ENCODE data around the gene RABEP2. TPM values are rescaled to one million over a fixed set of nuclear protein-coding genes. Genes with fewer than 3 reads are reported as not detected.

Gene RABEP2
- total RNA-seq, 1 donor: 31.5 TPM

DNA sequence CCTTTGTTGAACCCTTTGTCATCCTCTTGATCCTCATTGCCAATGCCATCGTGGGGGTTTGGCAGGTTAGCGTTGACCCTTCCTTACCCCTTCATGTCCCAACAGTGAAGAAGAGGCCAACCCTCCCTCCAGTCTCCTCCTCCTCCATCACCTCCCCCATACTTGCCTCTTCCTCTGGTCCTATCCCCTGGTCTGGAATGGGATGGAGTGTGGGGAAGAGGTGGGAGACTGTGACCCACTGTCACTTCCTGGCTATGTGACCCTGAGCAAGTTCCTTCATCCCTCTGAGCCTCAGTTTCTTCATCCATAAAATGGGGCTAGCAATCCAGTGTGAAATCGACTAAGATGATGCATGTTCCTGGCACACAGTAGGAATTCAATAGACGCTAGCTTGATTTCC is 44.1 kb downstream of the RABEP2 start:
- no peak overlapping the region for H2AFZ ChIP-seq (ENCODE audit: low read length)
- no peaks in the 10 kb centered on the region for H3K9me3 ChIP-seq (ENCODE audit: low read depth, low read length)
- H3K79me2 ChIP-seq (ENCODE audit: insufficient read depth, low read length): no peaks in the 10 kb centered on the region
- TF ChIP-seq, protein P1, sequence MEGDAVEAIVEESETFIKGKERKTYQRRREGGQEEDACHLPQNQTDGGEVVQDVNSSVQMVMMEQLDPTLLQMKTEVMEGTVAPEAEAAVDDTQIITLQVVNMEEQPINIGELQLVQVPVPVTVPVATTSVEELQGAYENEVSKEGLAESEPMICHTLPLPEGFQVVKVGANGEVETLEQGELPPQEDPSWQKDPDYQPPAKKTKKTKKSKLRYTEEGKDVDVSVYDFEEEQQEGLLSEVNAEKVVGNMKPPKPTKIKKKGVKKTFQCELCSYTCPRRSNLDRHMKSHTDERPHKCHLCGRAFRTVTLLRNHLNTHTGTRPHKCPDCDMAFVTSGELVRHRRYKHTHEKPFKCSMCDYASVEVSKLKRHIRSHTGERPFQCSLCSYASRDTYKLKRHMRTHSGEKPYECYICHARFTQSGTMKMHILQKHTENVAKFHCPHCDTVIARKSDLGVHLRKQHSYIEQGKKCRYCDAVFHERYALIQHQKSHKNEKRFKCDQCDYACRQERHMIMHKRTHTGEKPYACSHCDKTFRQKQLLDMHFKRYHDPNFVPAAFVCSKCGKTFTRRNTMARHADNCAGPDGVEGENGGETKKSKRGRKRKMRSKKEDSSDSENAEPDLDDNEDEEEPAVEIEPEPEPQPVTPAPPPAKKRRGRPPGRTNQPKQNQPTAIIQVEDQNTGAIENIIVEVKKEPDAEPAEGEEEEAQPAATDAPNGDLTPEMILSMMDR (IDR thresholded peaks at IDR 0.05; ENCODE audit: extremely low read depth, low read depth, low read length): no peak
- H3K4me1 ChIP-seq (ENCODE audit: insufficient read depth, low read length): peaks cover 14% of the 10 kb centered on the region
- H3K36me3 ChIP-seq (ENCODE audit: insufficient read depth, low read length): no peaks in the 10 kb centered on the region
- H3K27me3 ChIP-seq (ENCODE audit: insufficient read depth, low read length): no peaks in the 10 kb centered on the region
- no peak overlapping the region for H3K4me2 ChIP-seq (ENCODE audit: insufficient read depth, low read length)
- DNase-seq (ENCODE audit: insufficient read length, low spot score, missing footprints): peak; percentile 83
- H3K27ac ChIP-seq (ENCODE audit: low read depth, low read length): no peak overlapping the region
- H4K20me1 ChIP-seq (ENCODE audit: insufficient read depth, low read length): no peaks in the 10 kb centered on the region
- no peak overlapping the region for H3K4me3 ChIP-seq (ENCODE audit: insufficient read depth, low read length)

DNA sequence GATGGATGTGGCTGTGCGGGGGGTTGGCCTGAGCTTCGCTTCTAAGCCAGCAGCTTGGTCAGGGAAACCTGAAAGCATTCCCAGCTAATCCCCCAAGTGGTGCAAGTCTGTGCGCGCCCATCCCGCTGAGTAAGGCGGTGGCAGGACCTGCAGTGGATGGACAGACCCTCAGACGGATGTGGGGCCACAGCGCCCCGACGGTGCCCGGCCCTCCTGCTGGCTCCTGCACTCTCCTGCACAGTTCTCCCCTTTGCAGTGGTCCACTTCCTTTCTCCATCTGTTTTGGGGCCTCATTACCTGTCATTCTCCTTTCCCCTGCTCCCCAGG is 44.5 kb downstream of the RABEP2 start:
- Histone ChIP-seq H2AFZ (ENCODE audit: low read length) (peak overlapping the region; percentile 78), H3K27me3 (ENCODE audit: insufficient read depth, low read length) (no peaks in the 10 kb centered on the region), H3K36me3 (ENCODE audit: insufficient read depth, low read length) (no peaks in the 10 kb centered on the region), H3K4me1 (ENCODE audit: insufficient read depth, low read length) (peaks cover 14% of the 10 kb centered on the region), H3K4me3 (ENCODE audit: insufficient read depth, low read length) (peak overlapping the region; percentile 78), H3K9me3 (ENCODE audit: low read depth, low read length) (no peaks in the 10 kb centered on the region), H3K79me2 (ENCODE audit: insufficient read depth, low read length) (no peaks in the 10 kb centered on the region), H3K4me2 (ENCODE audit: insufficient read depth, low read length) (peak overlapping the region; percentile 92), H4K20me1 (ENCODE audit: insufficient read depth, low read length) (no peaks in the 10 kb centered on the region), H3K27ac (ENCODE audit: low read depth, low read length) (no peak overlapping the region)
- TF ChIP-seq, protein P1 (IDR thresholded peaks at IDR 0.05; ENCODE audit: extremely low read depth, low read depth, low read length): no peak
- no peak for DNase-seq (ENCODE audit: insufficient read length, low spot score, missing footprints)

DNA sequence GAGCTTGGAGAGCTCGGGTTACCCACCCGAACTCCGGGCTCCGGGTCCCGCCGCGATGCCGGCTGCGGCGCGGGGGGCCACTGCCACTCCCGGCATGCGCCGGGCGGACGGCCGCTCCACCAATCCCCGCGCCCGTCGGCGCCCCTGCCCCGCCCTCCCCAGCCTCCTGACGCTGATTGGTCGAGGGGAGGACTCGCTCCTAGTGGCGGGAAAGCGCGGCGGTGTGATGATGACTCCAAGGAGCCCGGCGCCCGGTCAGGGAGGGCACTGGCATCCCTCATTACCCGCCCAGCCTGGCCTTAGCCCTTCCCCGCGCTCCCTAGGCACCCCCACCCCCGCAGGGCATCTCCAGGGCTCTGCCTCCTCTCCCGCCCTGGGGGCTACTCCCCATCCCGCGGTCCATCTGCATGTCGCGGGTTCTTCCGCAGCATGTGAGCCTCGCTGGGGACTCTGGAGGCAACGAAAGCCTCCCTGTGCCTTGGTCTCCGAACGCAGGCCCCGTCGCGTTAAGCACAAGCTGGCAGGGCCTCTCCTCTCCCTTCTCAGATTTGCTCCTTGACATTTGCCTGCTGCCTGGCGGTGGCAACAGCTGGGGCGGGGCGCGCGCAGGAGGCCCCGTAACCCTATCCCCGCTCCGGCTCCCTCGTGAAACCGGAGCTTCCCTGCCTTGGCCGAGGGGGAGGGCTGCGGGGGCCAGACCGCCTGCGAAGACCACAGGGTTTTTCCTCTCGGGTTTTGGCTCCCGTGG is 45.0 kb downstream of the RABEP2 start:
- Histone ChIP-seq H3K36me3 (ENCODE audit: insufficient read depth, low read length) (no peaks in the 10 kb centered on the region), H3K4me2 (ENCODE audit: insufficient read depth, low read length) (peak overlapping the region; percentile 92), H4K20me1 (ENCODE audit: insufficient read depth, low read length) (no peaks in the 10 kb centered on the region), H3K9me3 (ENCODE audit: low read depth, low read length) (no peaks in the 10 kb centered on the region), H3K27ac (ENCODE audit: low read depth, low read length) (peak overlapping the region; percentile 41), H3K79me2 (ENCODE audit: insufficient read depth, low read length) (no peaks in the 10 kb centered on the region), H3K27me3 (ENCODE audit: insufficient read depth, low read length) (no peaks in the 10 kb centered on the region), H3K4me3 (ENCODE audit: insufficient read depth, low read length) (peak overlapping the region; percentile 78), H3K4me1 (ENCODE audit: insufficient read depth, low read length) (peaks cover 14% of the 10 kb centered on the region), H2AFZ (ENCODE audit: low read length) (peak overlapping the region; percentile 88)
- TF ChIP-seq, protein P1 (IDR thresholded peaks at IDR 0.05; ENCODE audit: extremely low read depth, low read depth, low read length): no peak
- DNase-seq (ENCODE audit: insufficient read length, low spot score, missing footprints): peak; percentile 100

DNA sequence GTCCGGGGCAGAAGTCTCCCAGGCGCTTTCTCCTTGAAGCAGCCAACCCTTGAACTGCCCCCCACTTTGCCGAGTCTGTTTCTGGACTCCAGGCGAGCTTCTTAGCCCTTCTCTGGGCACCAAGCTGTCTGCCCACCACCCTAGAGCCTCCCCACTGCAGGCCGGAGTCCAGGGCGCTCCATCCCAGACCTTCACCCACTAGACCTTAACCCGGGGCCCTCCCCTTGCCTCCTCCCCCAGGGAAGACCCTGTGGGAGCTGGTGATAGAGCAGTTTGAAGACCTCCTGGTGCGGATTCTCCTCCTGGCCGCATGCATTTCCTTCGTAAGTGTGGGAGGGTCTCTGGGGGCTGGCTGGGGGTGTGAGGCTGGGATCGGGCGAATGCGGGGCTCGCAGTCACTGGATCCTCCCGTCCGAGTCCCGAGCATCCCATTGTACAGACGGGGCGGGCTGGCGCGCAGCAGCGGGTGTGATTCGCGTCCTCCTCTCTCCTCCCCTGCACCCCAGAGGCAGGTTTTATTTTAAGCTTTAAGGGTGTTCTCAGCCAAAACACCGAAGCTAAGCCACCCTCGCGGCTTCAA is 45.7 kb downstream of the RABEP2 start:
- H3K9me3 ChIP-seq (ENCODE audit: low read depth, low read length): no peaks in the 10 kb centered on the region
- no peaks in the 10 kb centered on the region for H3K79me2 ChIP-seq (ENCODE audit: insufficient read depth, low read length)

More for the DNA sequence above, 45.7 kb downstream of the RABEP2 start:
- H2AFZ ChIP-seq (ENCODE audit: low read length): peak overlapping the region; percentile 88
- peaks cover 1% of the 10 kb centered on the region for H3K36me3 ChIP-seq (ENCODE audit: insufficient read depth, low read length)
- H4K20me1 ChIP-seq (ENCODE audit: insufficient read depth, low read length): no peaks in the 10 kb centered on the region
- peaks cover 14% of the 10 kb centered on the region for H3K4me1 ChIP-seq (ENCODE audit: insufficient read depth, low read length)
- TF ChIP-seq, protein P1 (IDR thresholded peaks at IDR 0.05; ENCODE audit: extremely low read depth, low read depth, low read length): no peak
- H3K27ac ChIP-seq (ENCODE audit: low read depth, low read length): peak overlapping the region; percentile 41
- H3K4me3 ChIP-seq (ENCODE audit: insufficient read depth, low read length): peak overlapping the region; percentile 78
- peak; percentile 89 for DNase-seq (ENCODE audit: insufficient read length, low spot score, missing footprints)
- no peaks in the 10 kb centered on the region for H3K27me3 ChIP-seq (ENCODE audit: insufficient read depth, low read length)
- H3K4me2 ChIP-seq (ENCODE audit: insufficient read depth, low read length): peak overlapping the region; percentile 92

Data from osteoblast (primary cell).